Left forelimb (tissue), 1 donor: Measurements from ENCODE around the gene CDKL4.
"Not testable (repeated sequence)": the region's sequence is repeated elsewhere in the genome, so short reads cannot be mapped to it uniquely, and the experiment has no call there.

Experiments used
- DNase-seq: peaks from one replicate; pipeline ENCODE4 v3.0.0-alpha.2; 2018; ENCODE audit warnings: low spot score

The CDKL4 gene

GRCh38 chr2:39141334-39142271, 102.2 kb downstream of the CDKL4 start:
- no peak for DNase-seq

DNA sequence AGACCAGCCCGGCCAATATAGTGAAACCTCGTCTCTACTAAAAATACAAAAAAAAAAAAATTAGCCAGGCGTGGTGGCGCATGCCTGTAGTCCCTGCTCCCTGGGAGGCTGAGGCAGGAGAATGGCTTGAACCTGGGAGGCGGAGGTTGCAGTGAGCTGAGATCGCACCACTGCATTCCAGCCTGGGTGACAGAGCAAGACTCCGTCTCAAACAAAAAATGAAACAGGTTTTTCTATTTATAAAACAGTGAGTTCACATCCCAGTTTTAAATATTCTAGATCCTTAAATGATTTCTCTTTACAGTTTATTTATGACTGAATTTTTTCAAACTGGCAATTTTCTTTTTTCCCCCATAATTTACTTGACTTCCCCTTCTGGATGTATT, 102.8 kb downstream of the CDKL4 start:
- DNase-seq: not testable (repeated sequence)

- DNase-seq: no peak
Measured at GRCh38 chr2:39140322-39140847, 103.4 kb downstream of the CDKL4 start.

DNA sequence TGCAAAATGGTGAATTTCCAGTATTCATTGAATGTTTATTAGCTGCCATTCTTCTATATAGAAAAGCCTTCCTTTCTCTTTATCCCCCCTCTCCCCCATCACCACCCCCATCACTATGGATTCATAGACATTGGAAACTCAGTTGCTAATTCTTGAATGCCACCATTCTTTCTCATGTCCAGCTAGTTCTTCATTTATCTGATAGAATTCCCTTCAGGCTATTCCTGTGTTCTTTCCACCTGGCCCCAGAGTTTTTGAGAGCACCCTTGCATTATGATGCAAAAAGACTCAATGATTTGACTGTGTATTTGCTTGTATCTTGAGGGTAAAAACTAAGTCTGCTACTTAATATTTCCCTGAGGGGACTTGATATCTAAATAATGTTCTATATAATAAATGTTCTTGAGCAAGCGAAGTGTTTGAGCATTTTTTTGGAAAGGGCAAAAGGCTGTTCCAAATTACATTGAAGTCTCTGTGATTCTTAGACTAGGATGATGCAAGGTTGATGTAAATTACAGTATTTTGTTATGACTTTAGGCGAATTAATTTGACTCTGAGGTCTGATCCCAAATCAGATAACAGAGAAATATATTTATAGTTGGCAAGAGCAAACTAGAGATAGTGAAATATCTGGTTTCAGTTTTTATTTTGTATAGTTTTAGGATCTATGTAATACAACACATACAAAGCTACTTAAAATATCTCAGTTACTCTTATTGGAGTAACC, 104.1 kb downstream of the CDKL4 start:
- DNase-seq: no peak

DNA sequence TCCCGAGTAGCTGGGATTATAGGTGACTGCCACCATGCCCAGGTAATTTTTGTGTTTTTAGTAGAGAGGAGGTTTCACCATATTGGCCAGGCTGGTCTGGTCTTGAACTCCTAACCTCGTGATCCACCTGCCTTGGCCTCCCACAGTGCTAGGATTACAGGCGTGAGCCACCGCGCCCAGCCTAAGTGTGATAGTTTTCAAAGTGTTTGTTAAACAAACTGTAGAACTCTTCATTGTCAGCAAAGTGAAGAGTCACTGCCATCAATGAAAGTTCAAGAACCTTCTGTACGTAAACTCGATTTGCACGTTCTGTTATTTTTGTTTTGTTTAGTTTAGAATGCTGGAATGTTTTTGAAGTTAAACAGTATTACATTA, 104.9 kb downstream of the CDKL4 start:
- DNase-seq: no peak

- not testable (repeated sequence) for DNase-seq
Measured at GRCh38 chr2:39138187-39138836, 105.5 kb downstream of the CDKL4 start.

GRCh38 chr2:39136799-39137198, 107.0 kb downstream of the CDKL4 start:
- no peak for DNase-seq

GRCh38 chr2:39135690-39136259, 108.0 kb downstream of the CDKL4 start:
- no peak for DNase-seq

DNA sequence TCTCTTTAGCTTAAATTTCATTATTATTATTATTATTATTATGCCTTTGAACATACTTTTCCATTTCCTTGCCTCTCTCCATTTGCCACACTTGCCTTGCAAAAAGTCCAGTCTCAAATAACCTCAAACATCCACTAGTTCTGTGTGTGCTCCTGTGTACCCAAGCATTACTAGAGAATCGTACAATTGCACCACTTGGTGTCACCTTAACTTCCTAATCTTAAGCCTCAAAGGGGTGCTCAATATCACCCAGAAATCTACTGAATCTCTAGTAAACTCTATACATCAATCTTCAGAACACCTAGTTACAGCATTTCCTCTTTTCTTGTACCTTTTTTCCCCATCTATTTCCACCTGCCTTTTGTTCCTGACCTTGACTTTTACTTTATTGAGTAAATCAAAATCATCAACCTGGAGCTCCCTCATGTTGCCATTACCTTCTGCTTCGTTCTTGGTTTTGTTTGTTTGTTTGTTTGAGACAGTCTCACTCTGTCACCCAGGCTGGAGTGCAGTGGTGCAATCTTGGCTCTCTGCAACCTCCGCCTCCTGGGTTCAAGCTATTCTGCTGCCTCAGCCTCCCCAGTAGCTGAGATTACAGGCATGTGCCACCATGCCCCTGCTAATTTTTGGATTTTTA, 110.4 kb downstream of the CDKL4 start:
- DNase-seq: no peak

GRCh38 chr2:39128919-39129391, 114.8 kb downstream of the CDKL4 start:
- no peak for DNase-seq

- no peak for DNase-seq
Measured at GRCh38 chr2:39127973-39128372, 115.8 kb downstream of the CDKL4 start.
